PC-3 (cell line): Measurements from ENCODE around the gene AOPEP. TPM values are rescaled to one million over a fixed set of nuclear protein-coding genes. Genes with fewer than 3 reads are reported as not detected.

Experiments used
- ATAC-seq: fragments of 200-7000 bp; cut with Tn5 transposase; 2 replicates; pipeline ENCODE4 v1.9.1; 2020; ENCODE audit warnings: mild to moderate bottlenecking, moderate library complexity
- BruUV-seq: library from RNA; stranded (reverse); fragments of 400-500 nt; replicated peaks from 2 replicates; lab custom pipeline; 2021; lab: Mats Ljungman, UMichigan
- CTCF ChIA-PET: fragments of 300-600 bp; sonication (Branson Sonifier 250); formaldehyde crosslinking; loops from one replicate; lab custom pipeline; 2022; ENCODE audit warnings: antibody characterized with exemption; lab: Charles Lee
- POLR2A ChIA-PET: fragments of 300-600 bp; sonication (Branson Sonifier 250); formaldehyde crosslinking; loops from one replicate; lab custom pipeline; 2022; ENCODE audit warnings: antibody characterized with exemption; ENCODE audit not compliant: unreplicated experiment; lab: Charles Lee
- DNase-seq: peaks from one replicate; pipeline ENCODE4 v3.0.0-alpha.2; 2015
- H2AFZ ChIP-seq: fragments of 300-600 bp; sonication (generic); 2 replicates; pipeline ENCODE4 v1.6.0; 2016; ENCODE audit warnings: antibody characterized with exemption, low read length
- H3F3A ChIP-seq: fragments of 300-600 bp; sonication (generic); one replicate; pipeline ENCODE4 v1.6.0; 2017; ENCODE audit warnings: antibody characterized with exemption, low read length, control low read depth, mild to moderate bottlenecking; ENCODE audit not compliant: unreplicated experiment
- H3K27ac ChIP-seq: fragments of 300-600 bp; sonication (generic); 2 replicates; pipeline ENCODE4 v1.5.1; 2016; ENCODE audit warnings: mild to moderate bottlenecking, low read length
- H3K27me3 ChIP-seq: fragments of 300-600 bp; sonication (generic); 2 replicates; pipeline ENCODE4 v1.6.1; 2016; ENCODE audit warnings: low read length, mixed read lengths
- H3K36me3 ChIP-seq: fragments of 300-600 bp; sonication (generic); 2 replicates; pipeline ENCODE4 v1.6.1; 2016; ENCODE audit warnings: low read depth, mixed run types, low read length, mixed read lengths
- H3K4me1 ChIP-seq: fragments of 300-600 bp; sonication (generic); 2 replicates; pipeline ENCODE4 v1.5.1; 2016; ENCODE audit warnings: low read length; ENCODE audit not compliant: insufficient read depth
- H3K4me2 ChIP-seq: fragments of 300-600 bp; sonication (generic); 2 replicates; pipeline ENCODE4 v1.6.0; 2016; ENCODE audit warnings: low read length
- H3K4me3 ChIP-seq: fragments of 300-600 bp; sonication (generic); 2 replicates; pipeline ENCODE4 v1.5.1; 2016; ENCODE audit warnings: mild to moderate bottlenecking, low read length, mixed read lengths
- H3K79me2 ChIP-seq: fragments of 300-600 bp; sonication (generic); 2 replicates; pipeline ENCODE4 v1.6.1; 2017; ENCODE audit warnings: low read length, mixed read lengths
- H3K9ac ChIP-seq: fragments of 300-600 bp; sonication (generic); 2 replicates; pipeline ENCODE4 v1.6.0; 2016; ENCODE audit warnings: mild to moderate bottlenecking, low read length
- H3K9me2 ChIP-seq: fragments of 300-600 bp; sonication (generic); replicated peaks from 2 replicates; pipeline ENCODE4 v1.6.1; 2016; ENCODE audit warnings: mixed run types, low read length, mixed read lengths
- H3K9me3 ChIP-seq: fragments of 300-600 bp; sonication (generic); 2 replicates; pipeline ENCODE4 v1.6.1; 2016; ENCODE audit warnings: low read length, mixed read lengths
- H4K20me1 ChIP-seq: fragments of 300-600 bp; sonication (generic); 2 replicates; pipeline ENCODE4 v1.6.1; 2016; ENCODE audit warnings: low read length, mixed read lengths
- CTCF ChIP-seq: fragments of 300-600 bp; sonication (generic); conservative IDR thresholded peaks from 2 replicates; pipeline ENCODE4 v1.5.1; 2017; ENCODE audit warnings: antibody characterized with exemption, low read depth, mild to moderate bottlenecking, low read length
- EZH2 ChIP-seq: fragments of 300-600 bp; sonication (generic); IDR thresholded peaks from one replicate; pipeline ENCODE4 v1.6.1; 2017; ENCODE audit warnings: antibody characterized with exemption, mild to moderate bottlenecking, low read length; ENCODE audit not compliant: unreplicated experiment
- EZH2phosphoT487 ChIP-seq: fragments of 300-600 bp; sonication (generic); IDR thresholded peaks from 2 replicates; pipeline ENCODE4 v1.6.1; 2018; ENCODE audit warnings: mild to moderate bottlenecking, antibody characterized with exemption, low read length, borderline replicate concordance
- intact Hi-C: fragments of 100-400 bp; cut with micrococcal nuclease; formaldehyde crosslinking; loops from 2 replicates; pipeline ENCODE4 v1.9.0; 2023
- total RNA-seq: library from RNA; depleted of rRNA; stranded (reverse); fragments of >200 nt; gene quantifications from 2 replicates; pipeline ENCODE4 v1.2.3, GENCODE V29; 2014

The AOPEP gene
- total RNA-seq, 1 experiment from 2014 or later, result 23.1 TPM

- Histone ChIP-seq H3K4me1 (peaks cover 13% of the 10 kb centered on the region), H4K20me1 (no peaks in the 10 kb centered on the region), H3F3A (no peaks in the 10 kb centered on the region), H3K27ac (no peak overlapping the region), H3K36me3 (no peaks in the 10 kb centered on the region), H2AFZ (no peak overlapping the region), H3K4me3 (no peak overlapping the region), H3K9ac (no peak overlapping the region), H3K9me3 (no peaks in the 10 kb centered on the region), H3K4me2 (no peak overlapping the region), H3K27me3 (no peaks in the 10 kb centered on the region), H3K79me2 (no peaks in the 10 kb centered on the region), H3K9me2 (no peaks in the 10 kb centered on the region)
- no TSS peak for BruUV-seq
- no peak for TF ChIP-seq EZH2
- no peak for TF ChIP-seq EZH2phosphoT487
- TF ChIP-seq CTCF, result no peak
- ChIA-PET CTCF (no interaction called here), POLR2A (no interaction called here)
- intact Hi-C loops, result no loop called here
- DNase-seq (no peak), ATAC-seq (no peak)
Measured at GRCh38 chr9:94881940-94882339, 155.4 kb downstream of the AOPEP start.

GRCh38 chr9:94882966-94883641, 156.6 kb downstream of the AOPEP start:
- BruUV-seq, result no TSS peak
- Histone ChIP-seq H3K27me3 (no peaks in the 10 kb centered on the region), H3K27ac (no peak overlapping the region), H2AFZ (no peak overlapping the region), H3K79me2 (no peaks in the 10 kb centered on the region), H3K9ac (no peak overlapping the region), H3K4me1 (peaks cover 22% of the 10 kb centered on the region), H3K4me2 (no peak overlapping the region), H3K4me3 (no peak overlapping the region), H4K20me1 (no peaks in the 10 kb centered on the region), H3F3A (no peaks in the 10 kb centered on the region), H3K36me3 (no peaks in the 10 kb centered on the region), H3K9me3 (no peaks in the 10 kb centered on the region), H3K9me2 (no peaks in the 10 kb centered on the region)
- ATAC-seq, result no peak
- ChIA-PET POLR2A (no interaction called here), CTCF (no interaction called here)
- no peak for DNase-seq
- intact Hi-C loops, result no loop called here
- TF ChIP-seq EZH2 (no peak), CTCF (no peak), EZH2phosphoT487 (no peak)

GRCh38 chr9:94885854-94886447, 159.5 kb downstream of the AOPEP start:
- H3K27me3 ChIP-seq, result no peaks in the 10 kb centered on the region
- DNase-seq (no peak), ATAC-seq (no peak)
- H4K20me1 ChIP-seq, result no peaks in the 10 kb centered on the region
- H3K36me3 ChIP-seq, result no peaks in the 10 kb centered on the region
- no TSS peak for BruUV-seq
- H3K27ac ChIP-seq, result no peak overlapping the region
- H3K4me3 ChIP-seq, result no peak overlapping the region
- 0 out of 2 replicates have a peak, but pooled peaks cover 4% of the 10 kb centered on the region for H3K79me2 ChIP-seq
- no peaks in the 10 kb centered on the region for H3K9me3 ChIP-seq
- CTCF ChIA-PET, result no interaction called here
- no peaks in the 10 kb centered on the region for H3F3A ChIP-seq
- POLR2A ChIA-PET, result no interaction called here
- H3K9me2 ChIP-seq, result no peaks in the 10 kb centered on the region
- intact Hi-C loops, result no loop called here
- H3K4me2 ChIP-seq, result no peak overlapping the region
- peaks cover 35% of the 10 kb centered on the region for H3K4me1 ChIP-seq
- no peak overlapping the region for H2AFZ ChIP-seq
- H3K9ac ChIP-seq, result no peak overlapping the region
- TF ChIP-seq EZH2phosphoT487 (no peak), CTCF (no peak), EZH2 (no peak)
